Measurements from ENCODE around the gene MIEN1. TPM values are rescaled to one million over a fixed set of nuclear protein-coding genes. Genes with fewer than 3 reads are reported as not detected.

MIEN1 gene
- total RNA-seq, 1 donor: 21.6 TPM

- H3K27me3 ChIP-seq (ENCODE audit: insufficient read depth, low read length): no peaks in the 10 kb centered on the region
- no peaks in the 10 kb centered on the region for H3K9me3 ChIP-seq (ENCODE audit: low read depth, low read length)
- H3K4me1 ChIP-seq (ENCODE audit: insufficient read depth, low read length): peaks cover 17% of the 10 kb centered on the region
- peak within 1 kb of the TSS; percentile 91 for H3K4me3 ChIP-seq (ENCODE audit: low read length)
These were observed 42.5 kb downstream of the MIEN1 start, which contains the start of gene PGAP3 for GRCh38 chr17:39687546-39688474. TSS of gene PGAP3 (minus strand) at chr17:39688057. CDS start at chr17:39688014, 43 bp downstream.

- Histone ChIP-seq H3K27me3 (ENCODE audit: insufficient read depth, low read length) (no peaks in the 10 kb centered on the region), H3K4me3 (ENCODE audit: low read length) (peak overlapping the region; percentile 91), H3K9me3 (ENCODE audit: low read depth, low read length) (no peaks in the 10 kb centered on the region), H3K4me1 (ENCODE audit: insufficient read depth, low read length) (peaks cover 17% of the 10 kb centered on the region)
These were observed 43.2 kb downstream of the MIEN1 start for GRCh38 chr17:39687101-39687545.

GRCh38 chr17:39684369-39685192 is 45.8 kb downstream of the MIEN1 start:
- peaks cover 33% of the 10 kb centered on the region for H3K4me1 ChIP-seq (ENCODE audit: insufficient read depth, low read length)
- H3K4me3 ChIP-seq (ENCODE audit: low read length): no peak overlapping the region
- H3K27me3 ChIP-seq (ENCODE audit: insufficient read depth, low read length): no peaks in the 10 kb centered on the region
- no peaks in the 10 kb centered on the region for H3K9me3 ChIP-seq (ENCODE audit: low read depth, low read length)

DNA sequence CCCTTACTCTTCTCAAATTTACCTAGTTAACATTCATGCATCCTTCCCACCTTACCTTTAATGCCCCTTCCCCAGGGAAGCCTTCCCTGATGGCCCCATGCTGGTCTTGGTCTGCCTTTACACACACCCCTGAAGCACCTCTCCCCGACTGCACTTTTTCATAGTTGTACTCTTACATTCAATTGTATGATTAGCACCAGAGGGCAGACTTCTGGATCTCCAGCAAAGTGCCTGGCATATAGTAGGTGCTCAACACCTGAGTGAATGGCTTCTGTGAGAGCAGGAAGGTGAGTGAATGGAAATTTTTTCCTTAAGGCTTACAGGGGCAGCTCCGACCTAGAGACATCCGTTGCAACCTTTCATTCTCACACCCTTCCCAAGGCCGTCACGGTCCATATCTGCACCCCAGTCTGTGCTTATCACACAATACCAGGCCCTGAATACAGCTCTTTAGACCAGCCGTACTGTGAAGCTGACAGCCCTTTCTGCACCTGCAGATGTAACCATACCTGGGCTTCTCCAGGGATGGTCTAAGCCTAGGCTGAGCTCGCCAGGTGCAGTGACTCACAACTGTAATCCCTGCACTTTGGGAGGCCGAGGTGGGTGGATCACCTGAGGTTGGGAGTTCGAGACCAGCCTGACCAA is 46.9 kb downstream of the MIEN1 start:
- H3K4me1 ChIP-seq (ENCODE audit: insufficient read depth, low read length): peaks cover 36% of the 10 kb centered on the region
- no peaks in the 10 kb centered on the region for H3K27me3 ChIP-seq (ENCODE audit: insufficient read depth, low read length)
- H3K9me3 ChIP-seq (ENCODE audit: low read depth, low read length): no peaks in the 10 kb centered on the region
- no peak overlapping the region for H3K4me3 ChIP-seq (ENCODE audit: low read length)

DNA sequence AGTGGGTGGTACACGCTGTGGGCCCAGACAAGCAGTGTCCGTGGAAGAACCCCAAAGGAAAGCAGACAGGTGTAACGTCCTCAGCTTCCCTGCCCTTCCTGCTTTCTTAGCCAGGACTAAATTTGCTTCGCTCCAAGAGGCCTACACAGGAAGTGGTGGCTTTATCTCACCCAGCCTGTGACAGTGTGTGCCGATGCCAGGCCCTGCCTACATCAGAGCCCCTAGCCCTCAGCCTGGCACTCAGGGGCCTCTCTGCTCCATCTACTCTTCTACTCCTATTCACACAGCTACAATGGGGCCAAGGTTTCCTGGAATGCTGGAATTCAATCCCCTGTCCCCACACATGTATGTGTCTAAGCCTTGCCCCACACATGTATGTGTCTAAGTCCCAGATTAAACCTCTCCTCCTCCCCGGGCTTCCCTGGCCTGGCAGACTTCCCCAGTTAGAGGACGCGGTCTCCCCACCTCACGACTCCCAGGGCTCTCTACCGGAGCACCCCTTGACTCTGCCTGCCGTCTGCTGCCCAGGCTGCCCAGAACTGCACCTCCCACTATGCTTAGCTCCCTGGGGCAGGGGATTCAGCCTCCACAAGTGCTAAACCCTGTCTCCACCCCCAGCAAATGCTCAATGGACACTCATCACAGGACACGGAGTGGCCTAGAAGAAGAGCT is 50.7 kb downstream of the MIEN1 start:
- H3K4me1 ChIP-seq (ENCODE audit: insufficient read depth, low read length): peaks cover 65% of the 10 kb centered on the region

More for the DNA sequence above, 50.7 kb downstream of the MIEN1 start:
- Histone ChIP-seq H3K9me3 (ENCODE audit: low read depth, low read length) (no peaks in the 10 kb centered on the region), H3K27me3 (ENCODE audit: insufficient read depth, low read length) (no peaks in the 10 kb centered on the region), H3K4me3 (ENCODE audit: low read length) (no peak overlapping the region)

Other genes starting within 250 kb of the MIEN1 start
- under 0.01 TPM for gene NEUROD2, start 122.6 kb downstream of the MIEN1 start, total RNA-seq
- gene PPP1R1B, start 103.6 kb downstream of the MIEN1 start, total RNA-seq: not detected
- 31.8 TPM for gene STARD3, start 93.4 kb downstream of the MIEN1 start, total RNA-seq
- 1.0 TPM for gene TCAP, start 65.2 kb downstream of the MIEN1 start, total RNA-seq
- gene PNMT, start 62.1 kb downstream of the MIEN1 start, total RNA-seq: not detected
- gene PGAP3, start 42.5 kb downstream of the MIEN1 start, total RNA-seq: 6.4 TPM
- 10.2 TPM for gene ERBB2, start 30.5 kb downstream of the MIEN1 start, total RNA-seq
- not detected for gene GRB7, start 7.4 kb upstream of the MIEN1 start, total RNA-seq
- 47.5 TPM for gene IKZF3, start 133.8 kb upstream of the MIEN1 start, total RNA-seq
- not detected for gene ZPBP2, start 137.7 kb upstream of the MIEN1 start, total RNA-seq
- gene GSDMB, start 188.1 kb upstream of the MIEN1 start, total RNA-seq: 10.7 TPM
- 57.3 TPM for gene ORMDL3, start 197.1 kb upstream of the MIEN1 start, total RNA-seq
- not detected for gene LRRC3C, start 197.2 kb upstream of the MIEN1 start, total RNA-seq
- gene GSDMA, start 232.5 kb upstream of the MIEN1 start, total RNA-seq: 0.94 TPM

Measured in mononuclear cell (primary cell).